Ecto neural progenitor cell (in vitro differentiated cells): Measurements from ENCODE around the gene ATP8B1.
"Not testable (repeated sequence)": the region's sequence is repeated elsewhere in the genome, so short reads cannot be mapped to it uniquely, and the experiment has no call there.

Experiments used
- DNase-seq: peaks from one replicate; pipeline ENCODE4 v3.0.0-alpha.2; 2018; ENCODE audit warnings: low spot score

The ATP8B1 gene

DNA sequence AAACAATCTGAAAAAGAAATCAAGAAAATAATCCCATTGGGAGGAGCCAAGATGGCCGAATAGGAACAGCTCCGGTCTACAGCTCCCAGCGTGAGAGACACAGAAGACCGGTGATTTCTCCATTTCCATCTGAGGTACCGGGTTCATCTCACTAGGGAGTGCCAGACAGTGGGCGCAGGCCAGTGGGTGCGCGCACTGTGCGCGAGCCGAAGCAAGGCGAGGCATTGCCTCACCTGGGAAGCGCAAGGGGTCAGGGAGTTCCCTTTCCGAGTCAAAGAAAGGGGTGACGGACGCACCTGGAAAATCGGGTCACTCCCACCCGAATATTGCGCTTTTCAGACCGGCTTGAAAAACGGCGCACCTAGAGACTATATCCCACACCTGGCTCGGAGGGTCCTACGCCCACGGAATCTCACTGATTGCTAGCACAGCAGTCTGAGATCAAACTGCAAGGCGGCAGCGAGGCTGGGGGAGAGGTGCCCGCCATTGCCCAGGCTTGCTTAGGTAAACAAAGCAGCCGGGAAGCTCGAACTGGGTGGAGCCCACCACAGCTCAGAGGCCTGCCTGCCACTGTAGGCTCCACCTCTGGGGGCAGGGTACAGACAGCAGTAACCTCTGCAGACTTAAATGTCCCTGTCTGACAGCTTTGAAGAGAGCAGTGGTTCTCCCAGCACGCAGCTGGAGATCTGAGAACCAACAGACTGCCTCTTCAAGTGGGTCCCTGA is 83.7 kb downstream of the ATP8B1 start:
- DNase-seq, result not testable (repeated sequence)

DNA sequence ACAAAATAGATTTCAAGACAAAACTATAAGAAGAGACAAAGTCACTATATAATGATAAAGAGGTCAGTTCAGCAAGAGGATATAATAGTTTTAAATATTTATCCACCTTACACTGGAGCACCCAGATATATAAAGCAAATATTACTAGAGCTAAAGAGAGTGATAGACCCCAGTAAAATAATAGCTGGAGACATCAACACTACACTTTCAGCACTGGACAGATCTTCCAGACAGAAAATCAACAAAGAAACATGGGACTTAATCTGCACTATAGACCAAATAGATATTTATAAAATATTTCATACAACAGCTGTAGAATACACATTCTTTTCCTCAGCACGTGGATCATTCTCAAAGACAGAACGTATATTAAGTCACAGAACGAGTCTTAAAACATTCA is 86.6 kb downstream of the ATP8B1 start:
- no peak for DNase-seq

DNA sequence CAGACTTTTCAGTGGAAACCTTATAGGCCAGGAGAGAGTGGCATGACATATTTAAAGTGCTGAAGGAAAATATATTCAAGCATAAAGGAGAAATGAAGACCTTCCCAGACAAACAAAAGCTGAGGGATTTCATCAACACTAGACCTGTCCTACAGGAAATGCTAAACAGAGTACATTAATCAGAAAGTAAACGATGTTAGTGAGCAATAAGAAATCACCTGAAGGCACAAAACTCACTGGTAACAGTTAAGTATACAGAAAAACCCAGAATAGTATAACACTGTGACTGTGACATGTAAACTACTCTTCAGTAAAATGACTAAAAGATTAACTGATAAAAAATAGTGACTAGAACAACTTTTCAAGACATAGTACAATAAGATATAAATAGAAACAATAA is 87.4 kb downstream of the ATP8B1 start:
- no peak for DNase-seq

DNA sequence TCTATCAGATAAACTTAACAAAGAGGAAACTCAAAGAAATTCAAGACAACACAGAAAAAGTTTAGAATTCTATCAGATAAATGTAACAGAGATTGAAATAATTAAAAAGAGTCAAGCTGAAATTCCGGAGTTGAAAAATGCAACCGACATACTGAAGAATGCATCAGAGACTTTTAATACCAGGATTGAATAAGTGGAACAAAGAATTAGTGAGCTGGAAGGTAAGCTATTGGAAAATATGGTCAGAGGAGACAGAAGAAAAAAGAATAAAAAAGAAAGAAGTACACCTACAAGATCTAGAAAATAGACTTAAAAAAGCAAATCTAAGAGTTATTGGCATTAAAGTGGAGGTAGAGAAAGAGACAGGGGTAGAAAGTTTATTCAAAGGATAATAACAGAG is 88.0 kb downstream of the ATP8B1 start:
- DNase-seq, result no peak

DNA sequence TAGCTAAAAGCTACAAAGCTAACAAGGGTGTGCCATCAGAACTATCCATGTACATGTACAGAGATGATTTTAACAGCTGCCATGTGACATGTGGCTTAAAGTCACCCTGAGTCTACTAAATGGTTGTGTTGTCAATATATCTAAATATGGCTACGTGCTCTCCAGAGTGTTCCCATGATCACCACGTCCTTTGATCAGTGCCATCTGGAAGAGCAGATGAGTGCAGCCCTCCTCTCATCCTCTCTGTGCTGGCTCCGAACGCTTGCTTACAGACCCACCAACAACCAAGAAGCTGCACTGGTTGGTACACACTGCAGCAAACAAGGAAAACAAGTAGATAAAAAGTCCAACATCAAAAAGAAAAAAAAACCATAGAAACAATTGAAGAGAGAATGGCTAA is 92.9 kb downstream of the ATP8B1 start:
- no peak for DNase-seq

DNA sequence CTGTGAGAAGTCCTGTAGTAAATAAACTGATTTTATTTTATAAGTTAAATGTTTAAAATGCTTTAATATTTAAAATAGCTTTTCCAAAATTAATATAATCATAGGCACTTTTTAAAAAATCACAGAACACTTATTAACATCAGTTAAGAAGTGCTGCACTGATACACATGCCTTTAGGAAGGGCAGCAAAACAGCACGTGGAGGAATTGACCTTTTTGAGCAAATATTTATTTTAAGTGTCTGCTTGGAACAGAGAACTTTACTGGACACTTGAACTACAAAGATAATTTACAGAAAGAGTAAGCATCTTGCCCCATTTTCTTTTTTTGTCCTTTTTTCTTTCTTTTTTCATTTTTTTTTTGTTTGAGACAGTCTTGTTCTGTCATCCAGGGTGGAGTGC is 93.8 kb downstream of the ATP8B1 start:
- no peak for DNase-seq

DNA sequence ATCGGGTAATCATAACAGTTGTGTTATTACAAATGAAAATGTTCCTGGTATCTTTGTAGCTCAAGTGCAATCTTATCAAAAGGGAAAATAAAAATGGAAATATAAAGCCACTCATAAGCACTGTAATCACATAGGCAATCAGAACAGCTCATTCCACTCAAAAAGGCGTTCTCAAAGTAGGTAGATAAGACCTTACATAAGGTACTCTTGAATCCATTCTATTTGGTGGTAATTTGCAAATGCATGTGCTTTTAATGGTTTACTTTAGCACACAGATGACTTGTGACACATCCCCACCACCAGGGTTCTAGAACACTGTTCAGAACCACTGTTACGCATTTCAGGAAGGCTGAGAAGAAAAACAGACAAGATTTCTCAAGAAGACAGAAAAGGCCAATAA is 94.8 kb downstream of the ATP8B1 start:
- no peak for DNase-seq

DNA sequence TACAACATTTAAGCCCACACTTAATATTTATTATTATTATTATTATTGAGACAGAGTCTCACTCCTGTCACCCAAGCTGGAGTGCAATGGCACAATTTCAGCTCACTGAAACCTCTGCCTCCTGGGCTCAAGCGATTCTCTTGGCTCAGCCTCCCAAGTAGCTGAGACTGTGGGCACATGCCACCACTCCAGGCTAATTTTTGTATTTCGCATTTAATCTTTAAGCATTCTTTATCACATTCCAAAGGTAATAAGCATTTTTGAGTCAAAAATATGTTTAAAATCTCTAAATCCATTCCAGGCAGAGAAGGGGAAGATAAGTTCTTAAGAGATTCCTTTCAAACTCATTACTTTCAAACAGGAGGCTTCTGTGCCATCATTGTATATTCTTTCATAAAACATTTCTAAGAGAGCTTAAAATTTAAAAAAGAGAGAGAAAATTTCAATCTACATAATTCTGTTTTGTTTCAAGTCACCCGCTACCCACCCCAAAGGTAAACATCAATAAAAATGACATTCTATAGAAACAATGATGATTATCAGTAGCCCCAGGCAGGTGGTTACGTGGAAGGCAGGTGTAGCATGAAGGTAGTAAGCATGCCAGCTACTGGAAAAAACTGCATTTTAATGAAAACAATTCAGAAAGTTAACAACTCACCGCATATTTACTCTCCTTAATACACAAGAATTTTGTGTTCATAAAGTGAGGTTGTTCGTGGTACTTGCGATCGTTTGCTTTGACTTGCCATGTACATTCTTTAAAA is 97.1 kb downstream of the ATP8B1 start:
- DNase-seq, result no peak

DNA sequence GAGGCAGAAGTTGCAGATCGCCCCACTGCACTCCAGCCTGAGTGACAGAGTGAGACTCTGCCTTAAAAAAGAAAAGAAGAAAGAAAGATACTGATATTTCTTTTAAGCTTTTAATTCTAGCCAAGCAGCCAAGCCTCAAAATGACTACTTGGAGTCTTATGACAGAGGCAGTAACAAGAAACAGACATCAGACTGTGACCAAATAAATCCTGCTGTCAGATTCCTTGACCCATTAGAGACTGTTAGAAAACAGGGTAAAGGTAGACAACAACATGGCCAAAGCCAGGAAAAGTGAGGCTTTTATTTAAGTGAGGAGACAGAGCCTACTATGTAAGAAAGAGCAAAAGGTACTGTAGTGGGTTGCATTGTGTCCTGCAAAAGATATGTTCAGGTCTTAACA is 98.1 kb downstream of the ATP8B1 start:
- no peak for DNase-seq

DNA sequence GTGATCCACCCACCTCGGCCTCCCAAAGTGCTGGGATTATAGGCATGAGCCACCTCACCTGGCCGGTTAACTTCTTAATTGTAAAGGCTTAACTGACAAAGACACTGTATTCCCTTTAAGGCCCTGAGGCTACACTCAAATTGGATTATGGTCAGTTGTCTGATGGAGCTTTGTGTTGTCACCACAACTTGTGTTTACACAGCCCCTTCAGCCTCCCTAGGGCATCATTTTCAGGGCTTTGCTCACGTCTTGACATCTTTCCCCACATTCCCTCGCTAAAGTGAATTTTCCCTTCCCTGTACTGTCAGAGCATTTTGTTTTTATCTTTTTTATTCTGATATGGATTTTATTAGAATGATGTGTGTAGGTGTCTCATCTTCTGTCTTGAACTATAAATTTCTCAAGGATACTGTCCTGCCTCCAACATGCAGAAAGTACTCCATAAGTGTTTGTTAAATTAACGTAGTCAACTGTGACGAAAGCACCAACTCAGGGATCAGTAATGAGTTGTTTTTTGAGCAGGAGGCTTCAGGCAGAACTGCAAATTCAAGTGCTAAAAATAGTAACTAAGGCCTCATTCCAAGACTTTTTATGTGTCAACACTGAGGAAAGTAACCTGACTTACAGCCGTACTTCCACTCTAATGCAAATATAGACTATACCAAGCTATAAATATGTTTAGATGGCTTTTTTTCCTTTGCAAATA is 104.4 kb downstream of the ATP8B1 start:
- no peak for DNase-seq

DNA sequence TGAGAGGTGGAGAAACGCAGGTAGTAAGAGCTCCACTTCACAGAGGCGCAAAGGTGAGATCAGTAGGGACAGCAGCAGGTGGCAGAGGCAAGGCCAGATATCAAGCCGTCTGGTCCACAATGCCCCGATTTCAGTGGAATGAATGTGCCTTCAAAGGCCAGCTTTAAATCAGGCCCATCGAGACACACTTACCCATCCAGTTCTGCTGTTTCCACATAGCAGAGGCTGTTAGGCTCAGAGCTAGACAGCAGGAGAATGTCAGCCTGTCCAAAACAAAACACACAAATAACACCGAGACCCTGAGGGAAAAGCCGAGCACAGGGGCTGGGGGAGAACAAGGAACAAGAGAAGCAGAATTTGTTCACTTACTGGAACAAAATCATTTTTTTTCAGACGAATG is 105.7 kb downstream of the ATP8B1 start:
- DNase-seq, result no peak

DNA sequence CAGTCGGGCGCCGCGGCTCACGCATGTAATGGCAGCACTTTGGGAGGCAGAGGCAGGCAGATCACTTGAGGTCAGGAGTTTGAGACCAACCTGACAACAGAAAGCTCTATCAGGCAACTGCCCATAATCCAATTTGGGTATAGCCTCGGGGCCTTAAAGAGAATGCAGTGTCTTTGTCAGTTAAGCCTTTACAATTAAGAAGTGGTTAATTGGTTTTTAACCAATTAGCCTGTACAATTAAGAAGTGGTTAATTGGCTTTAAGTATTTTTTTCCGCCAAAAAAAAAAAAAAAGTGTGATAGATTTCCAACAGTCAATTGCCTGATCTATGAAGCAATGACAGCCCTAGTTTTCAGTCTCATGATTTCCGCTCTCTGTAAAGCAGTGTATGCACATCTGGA is 106.8 kb downstream of the ATP8B1 start:
- no peak for DNase-seq

DNA sequence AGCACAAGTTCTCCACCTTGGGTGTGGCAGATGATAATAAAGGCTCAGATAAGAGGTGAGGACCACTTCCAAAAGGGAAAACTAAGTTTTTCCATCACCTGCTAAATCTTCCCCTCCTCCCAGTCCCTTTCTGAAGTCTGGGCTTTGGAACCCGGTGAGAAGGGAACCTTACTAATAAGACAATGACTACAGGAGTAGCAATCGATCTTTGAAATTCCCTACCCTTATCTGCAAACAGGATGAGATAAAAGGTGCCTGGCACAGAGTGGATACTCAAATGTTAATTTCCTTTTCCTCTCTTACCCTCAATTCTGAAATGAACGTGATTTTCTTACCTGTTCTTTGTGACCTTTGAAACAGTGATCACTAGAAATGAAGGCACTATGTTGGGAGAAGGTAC is 111.8 kb downstream of the ATP8B1 start:
- DNase-seq, result no peak

DNA sequence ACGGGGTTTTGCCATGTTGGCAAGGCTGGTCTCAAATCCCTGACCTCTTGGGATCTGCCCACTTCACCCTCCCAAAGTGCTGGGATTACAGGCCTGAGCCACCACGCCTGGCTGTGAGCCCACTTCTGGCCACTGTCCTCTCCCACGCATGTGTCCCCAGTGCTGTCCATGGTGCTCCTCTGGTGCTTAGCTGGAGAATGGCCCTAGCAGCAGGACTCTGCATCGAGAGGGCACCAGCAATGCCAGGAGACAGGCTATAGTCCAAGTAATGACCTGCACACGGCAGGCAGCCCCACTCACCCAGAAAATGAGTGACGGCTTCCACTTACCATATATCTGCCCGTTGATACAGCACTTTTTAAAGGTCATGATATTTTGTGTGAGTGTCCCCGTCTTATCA is 115.1 kb downstream of the ATP8B1 start:
- no peak for DNase-seq

DNA sequence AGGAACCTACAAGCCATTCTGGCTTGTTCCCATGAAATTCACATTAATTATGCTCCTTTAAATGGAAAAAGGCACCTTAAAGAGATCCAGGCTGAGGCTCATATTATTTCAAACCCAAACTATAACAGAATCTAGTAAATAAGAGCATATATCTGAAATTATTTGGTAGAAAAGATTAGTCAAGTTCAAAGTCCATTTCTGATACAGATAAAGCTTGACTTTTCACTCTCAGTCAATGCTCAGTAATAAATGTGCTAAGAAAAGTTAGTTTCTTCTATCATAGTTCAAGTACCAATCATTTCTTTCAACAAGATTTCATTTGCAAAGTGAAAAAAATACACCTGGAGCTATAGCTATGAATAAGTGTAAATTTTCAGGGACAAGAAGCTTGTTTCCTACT is 119.6 kb downstream of the ATP8B1 start:
- no peak for DNase-seq

DNA sequence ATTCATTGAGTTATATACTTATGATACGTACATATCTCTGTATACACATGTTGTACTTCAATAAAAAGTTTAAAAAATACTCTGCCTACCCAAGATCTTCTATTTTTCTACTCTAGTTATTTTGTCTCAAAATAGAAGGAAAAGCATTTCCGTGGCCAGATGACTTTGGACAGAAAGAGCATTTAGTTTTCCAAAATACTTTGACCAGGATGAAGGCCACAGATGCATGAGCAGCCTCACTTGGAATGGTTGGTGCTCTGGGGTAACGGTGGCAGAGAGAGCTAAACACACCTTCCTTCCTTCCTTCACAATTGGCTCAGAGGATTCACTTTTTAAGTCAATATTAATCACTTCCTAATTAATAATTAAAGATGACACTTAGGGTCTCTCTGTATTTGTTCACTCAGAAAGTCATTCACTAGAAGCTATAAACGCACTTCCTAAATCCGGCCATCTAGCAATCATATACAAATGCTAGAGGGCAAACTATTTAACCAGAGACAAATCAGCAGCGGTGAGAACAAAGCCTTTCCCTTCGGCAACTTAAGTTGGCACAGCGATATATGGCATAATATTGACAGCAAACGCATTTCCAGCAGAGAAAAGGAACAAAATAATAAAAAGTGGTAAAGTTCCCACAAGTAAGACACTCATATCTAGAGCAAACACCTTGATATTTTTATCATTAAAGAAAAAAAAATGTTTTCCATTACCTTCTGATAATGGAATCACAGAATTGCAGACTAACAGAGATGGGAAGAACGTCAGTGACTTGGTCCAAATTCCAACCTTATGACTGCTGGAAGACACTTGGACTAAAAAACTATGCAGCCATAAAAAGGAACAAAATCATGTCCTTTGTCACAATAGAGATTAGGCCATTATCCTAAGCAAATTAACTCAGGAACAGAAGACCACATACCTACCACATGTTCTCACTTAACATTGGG is 125.6 kb downstream of the ATP8B1 start:
- no peak for DNase-seq

DNA sequence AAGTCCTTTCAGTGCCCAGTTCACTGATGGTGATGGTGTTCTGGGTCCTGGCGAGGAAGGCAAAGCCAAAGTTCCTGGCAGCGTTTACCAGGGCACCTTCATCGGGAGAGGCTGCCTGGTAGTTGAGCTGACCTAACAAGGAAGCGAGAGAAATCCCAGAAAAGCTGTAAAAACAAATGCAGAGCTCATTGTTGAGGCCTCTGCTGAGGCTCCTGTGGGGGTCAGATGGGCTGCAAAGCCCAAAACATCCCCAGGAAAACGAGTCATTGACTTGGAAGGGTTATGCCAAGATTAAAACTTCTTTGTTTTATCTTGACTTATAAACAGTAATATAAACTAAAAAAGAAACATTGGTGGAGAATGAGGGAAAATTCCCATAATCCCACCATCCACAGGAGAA is 128.2 kb downstream of the ATP8B1 start:
- DNase-seq, result no peak

DNA sequence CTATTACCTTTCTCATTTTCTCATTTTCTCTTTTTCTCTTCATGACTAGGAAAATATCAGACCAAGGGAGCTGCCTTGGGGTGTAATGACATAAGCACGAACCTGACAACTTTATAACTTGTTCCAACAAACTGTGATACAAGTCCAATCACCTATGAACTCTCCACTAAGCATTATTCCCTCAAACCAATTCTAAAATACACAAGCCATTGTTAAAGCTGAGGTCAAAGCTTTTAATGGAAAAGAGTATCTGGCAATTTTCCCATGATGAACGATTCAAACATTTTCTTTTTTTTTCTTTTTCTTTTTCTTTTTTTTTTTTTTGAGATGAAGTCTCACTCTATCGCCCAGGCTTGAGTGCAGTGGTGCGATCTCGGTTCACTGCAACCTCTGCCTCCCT is 133.1 kb downstream of the ATP8B1 start:
- DNase-seq, result no peak

DNA sequence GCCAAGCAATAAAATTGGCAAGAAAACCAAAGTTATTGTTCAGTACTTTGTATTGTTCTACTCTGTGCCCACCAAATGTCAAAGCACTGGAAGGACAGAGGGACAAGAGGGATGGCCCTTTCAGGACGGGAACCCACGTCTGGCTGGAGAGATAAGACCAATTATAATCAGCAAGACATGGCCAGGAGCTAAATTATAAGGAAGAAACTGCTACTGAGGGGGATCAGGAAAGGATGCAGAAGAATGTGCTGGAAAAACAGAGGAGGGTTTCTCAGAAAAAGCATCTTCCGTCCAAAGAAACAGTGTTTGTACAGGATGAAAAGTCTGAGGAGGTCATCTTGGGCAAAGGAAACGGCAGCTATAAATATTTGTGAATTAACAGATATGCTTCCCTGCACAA is 135.1 kb downstream of the ATP8B1 start:
- DNase-seq, result no peak

DNA sequence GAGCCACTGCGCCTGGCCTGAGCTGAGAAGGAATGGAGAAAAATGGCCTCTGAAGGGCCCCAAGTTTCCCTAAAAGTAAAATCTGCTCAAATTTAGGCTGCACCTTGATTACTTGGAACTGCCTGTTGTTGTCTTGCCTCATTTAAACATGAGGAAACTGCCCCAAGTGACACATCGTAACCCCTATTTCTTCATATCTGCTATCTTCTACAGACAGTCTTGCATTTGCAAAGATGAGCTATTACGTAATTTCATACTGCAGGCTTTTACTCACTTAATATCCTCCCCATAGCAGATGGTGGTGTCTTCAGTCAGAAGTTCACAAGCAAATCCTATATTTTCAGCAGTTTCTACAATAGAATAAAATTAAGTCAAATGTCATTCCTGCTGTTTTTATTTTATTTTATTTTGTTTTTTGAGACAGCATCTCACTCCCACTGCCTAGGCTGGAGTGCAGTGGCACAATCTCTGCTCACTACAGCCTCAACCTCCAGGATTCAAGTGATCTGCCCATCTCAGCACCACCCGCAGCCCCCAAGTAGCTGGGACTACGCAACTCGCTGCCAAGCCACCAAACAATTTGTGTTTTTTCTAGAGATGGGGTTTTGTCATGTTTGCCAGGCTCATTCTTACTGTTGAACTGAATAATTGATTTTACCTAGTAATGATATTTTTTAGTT is 136.2 kb downstream of the ATP8B1 start:
- no peak for DNase-seq

DNA sequence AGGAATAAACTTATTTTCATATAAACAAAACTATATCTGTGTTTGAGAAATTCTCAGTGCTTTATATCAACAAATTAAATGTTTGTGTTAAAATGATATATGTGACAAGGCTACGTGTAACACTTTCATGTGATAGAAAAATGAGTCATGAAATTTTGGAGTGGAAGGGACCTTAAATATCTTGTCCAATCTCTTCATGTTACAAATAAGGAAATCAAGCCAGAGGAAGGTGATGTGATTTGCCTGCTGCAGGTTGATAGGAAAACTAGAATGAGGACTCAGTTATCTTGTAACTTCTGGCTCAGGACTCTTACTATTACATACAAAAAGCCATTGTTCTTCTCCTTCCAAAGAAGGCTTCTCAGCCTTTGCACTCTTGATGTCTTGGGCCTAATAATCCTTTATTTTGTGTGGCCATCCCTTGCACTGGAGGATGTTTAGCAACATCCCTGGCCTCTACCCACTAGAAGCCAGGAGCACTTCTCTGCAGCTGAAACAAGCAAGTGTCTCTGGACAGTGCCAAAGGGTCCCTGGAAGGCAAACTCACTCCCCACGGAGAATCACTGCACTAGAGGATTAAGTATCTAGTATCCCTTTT is 138.4 kb downstream of the ATP8B1 start:
- no peak for DNase-seq
